HG02852 (cell line): ENCODE measurements around the gene PSG5.
"Not testable (repeated sequence)": the region's sequence is repeated elsewhere in the genome, so short reads cannot be mapped to it uniquely, and the experiment has no call there.

Experiments
- ATAC-seq: cut with Tn5 transposase; IDR thresholded peaks from one replicate; pipeline ENCODE4 v1.9.1; 2021; ENCODE audit warnings: mild to moderate bottlenecking, moderate library complexity; ENCODE audit not compliant: unreplicated experiment

PSG5 gene

DNA sequence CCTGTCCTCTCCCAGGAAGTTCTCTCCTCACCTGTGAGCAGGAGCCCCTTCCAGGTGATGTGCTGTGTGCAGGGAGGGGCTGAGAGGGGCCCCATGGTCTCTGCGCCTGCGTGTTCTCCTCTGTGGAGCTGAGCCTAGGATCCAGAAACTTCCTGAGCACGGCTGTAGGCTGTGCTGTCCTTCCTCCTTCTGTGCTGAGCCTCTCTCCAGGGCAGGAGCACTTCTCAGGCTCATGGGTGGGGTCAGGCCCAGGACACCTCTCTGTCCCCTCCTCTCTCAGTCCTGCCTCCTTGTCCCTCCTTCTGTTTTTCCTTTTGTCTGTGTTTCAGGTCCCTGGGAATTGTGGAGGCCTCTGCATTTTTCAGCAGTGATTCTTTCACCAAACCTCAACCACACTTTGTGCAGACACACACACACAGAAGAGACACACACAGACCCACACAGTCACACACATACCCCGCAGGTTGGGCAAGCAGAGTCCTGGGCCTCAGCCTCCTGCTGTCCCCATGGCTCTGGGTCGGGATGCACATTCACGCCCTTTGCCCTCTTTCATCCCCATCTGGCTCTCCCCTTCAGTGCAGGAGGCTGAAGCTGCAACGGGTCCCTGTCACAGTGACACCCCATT lies at the start of gene PSG5:
Gene PSG5 (minus strand): TSS at position 226 of the 625 bp plus-strand sequence. CDS start 131 bp downstream, at position 95.
- not testable (repeated sequence) for ATAC-seq

DNA sequence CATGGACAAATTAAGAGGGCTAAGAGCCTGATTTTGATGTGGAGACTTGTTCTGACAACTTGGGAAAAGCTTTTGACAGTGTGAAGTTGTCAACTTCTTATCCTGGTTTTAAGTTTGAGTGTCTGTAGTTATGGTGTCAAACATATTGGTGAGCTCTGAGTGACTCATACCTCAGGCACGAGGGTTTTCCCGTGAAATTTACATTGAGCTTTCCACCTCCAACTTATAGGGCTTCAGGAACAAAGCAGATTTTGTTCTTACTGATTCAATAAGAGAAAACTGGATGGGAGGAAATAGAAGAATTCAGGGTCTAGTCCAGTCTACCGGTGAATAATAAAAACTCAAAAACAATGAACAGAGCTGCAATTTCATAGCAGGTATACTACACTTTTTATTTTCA lies 49.4 kb upstream of the PSG5 start:
- not testable (repeated sequence) for ATAC-seq

DNA sequence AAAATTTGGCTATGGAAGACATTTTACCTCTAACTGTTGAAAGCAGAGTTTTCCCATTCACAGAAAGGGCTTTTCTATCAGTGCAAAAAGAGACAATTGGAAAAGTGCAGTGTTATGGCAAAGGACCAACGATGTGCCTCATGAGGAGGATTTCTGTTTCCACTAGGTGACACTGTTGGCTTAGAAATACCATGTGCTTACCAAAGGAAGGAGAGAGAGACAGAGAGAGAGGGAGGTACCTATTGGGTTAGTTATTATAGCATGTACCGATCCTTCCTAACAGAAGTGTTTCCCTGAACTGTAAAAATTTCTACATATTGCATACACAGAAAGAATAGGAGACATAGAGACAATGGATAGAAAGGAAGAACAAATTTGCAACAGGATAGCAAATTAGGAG lies 43.0 kb upstream of the PSG5 start:
- ATAC-seq, result no peak

DNA sequence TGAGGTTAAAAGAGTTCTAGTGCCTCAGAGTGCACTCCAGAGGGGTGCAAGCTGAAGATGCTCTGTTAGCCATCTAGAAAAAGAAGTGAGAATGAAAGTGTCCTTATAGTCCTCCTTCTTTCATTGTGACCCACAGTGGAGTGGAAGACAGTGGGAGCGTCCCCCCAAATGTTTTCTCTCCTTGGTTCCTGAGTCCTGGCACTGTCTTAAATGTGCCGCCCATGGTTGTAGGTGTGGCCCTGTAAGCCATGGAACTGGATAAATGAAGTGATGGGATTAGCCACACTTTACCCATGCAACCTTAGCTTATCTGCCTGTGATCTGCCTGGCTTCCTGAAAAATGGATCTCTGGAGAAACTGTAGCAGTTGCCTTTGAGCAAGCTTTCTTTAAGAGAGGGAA lies 42.4 kb upstream of the PSG5 start:
- ATAC-seq, result not testable (repeated sequence)

DNA sequence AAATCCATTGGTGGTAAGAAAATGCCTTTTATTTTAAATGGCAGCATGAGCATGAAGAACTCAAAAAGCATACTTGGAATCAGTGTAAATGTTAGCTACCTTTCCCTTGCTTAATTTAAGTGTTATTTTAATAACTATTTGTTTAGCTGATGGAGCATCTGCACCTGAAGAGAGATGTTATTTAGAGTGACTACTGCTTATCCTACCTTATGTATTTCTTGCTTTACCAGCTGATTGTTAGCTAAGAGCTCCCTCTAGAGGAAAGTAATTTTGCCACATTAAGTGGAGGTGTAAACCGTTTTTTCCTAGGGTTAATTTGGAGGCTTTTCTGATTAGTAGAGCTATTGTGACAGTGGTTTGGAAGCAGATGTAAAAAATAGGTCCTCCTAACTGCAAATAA lies 40.6 kb upstream of the PSG5 start:
- ATAC-seq, result not testable (repeated sequence)

DNA sequence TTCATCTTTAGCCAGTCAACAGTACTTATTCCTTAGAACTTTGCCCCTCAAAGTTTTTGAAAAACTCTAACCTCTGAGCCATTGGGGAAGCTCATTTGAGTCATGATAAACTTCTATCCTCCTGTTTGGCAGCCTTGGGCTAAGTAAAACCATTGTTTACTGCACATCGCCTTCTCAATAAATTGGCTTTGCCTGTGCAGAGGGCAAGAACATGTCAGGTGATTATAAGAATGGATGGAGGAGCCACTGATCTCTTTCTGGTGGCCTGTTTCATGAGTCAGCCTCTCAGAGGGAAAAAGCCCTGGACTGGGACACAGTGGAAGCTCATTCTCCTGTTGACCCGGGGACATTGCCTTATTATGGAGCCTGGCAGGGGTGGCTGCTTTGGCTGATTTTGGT lies 38.5 kb upstream of the PSG5 start:
- no peak for ATAC-seq

DNA sequence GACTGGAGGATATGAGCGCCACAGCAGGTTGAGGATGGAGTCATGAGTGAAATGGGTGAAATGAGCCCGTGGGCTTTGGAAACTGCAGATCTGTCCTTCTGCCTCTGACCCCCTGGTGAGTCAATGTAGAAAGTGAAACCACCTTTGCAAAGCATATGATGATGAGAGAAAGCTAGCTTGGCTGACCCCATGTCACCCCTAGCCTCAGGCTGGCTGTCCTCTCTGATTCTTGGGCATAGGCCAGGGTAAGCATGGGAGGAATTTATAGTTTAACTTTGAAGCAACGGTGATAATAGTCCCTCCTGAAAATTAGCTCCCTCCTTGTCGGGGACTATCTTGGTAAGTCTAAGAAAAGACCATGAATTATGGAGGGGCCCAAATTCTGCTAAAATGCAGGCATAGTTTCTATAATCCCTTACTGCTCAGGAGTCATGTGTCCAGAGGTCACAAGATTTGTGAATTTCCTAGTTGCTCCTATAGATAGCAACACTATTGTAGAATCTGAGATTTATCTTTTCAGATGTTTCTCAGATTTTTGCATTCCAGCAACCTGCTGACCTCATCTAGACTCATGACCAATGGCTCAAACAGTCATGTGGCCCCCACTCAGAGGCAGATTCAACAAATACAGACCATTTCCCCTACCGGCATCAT lies 38.0 kb upstream of the PSG5 start:
- not testable (repeated sequence) for ATAC-seq

DNA sequence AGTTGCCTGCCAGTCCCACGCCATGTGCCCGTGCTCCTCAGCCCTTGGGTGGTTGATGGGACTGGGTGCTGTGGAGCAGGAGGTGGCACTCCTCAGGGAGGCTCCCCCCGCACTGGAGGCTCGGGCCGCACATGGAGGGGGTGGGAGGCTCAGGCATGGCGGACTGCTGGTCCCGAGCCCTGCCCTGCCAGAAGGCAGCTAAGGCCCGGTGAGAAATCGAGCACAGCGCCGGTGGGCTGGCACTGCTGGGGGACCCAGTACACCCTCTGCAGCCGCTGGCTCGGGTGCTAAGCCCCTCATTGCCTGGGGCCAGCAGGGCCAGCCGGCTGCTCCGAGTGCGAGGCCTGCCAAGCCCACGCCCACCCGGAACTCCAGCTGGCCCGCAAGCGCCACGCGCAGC lies 35.6 kb upstream of the PSG5 start:
- not testable (repeated sequence) for ATAC-seq

DNA sequence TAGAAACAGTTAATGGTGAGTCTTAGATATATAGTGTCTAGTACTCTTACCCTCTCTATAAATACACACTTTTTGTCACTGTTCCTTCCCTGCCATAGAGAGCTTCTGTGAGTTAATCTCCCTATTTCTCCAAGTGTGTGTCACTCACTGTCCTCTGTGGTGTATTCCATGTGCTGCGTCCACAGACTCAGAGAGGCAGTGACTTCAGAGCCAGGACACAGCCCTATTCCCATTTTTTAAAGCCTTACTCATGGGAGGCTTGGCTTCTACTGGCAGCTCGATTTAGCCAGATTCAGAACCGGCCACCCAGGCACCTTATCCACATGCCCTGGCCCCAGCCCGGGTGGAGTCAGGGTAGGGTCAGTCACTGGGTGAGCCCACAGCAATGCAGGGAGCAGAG lies 32.8 kb upstream of the PSG5 start:
- not testable (repeated sequence) for ATAC-seq

DNA sequence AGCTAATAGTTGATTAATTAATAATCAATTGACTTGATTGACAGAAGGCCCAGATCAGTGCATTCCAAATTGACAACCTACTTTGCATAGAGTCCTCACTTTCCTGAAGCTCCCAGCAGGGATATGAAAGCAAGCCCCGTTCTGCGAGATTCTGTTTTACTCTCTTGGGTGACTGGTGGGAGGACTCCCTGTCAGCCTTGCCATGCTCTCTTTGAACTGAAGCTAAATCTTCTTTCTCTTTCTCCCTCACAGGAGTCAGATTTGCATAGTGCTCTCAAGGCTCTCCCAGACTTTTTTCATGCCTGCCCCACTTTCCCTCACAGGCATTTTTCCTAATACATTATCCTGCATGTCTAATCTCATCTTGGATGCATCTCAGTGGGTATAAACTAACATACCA lies 29.5 kb upstream of the PSG5 start:
- not testable (repeated sequence) for ATAC-seq

DNA sequence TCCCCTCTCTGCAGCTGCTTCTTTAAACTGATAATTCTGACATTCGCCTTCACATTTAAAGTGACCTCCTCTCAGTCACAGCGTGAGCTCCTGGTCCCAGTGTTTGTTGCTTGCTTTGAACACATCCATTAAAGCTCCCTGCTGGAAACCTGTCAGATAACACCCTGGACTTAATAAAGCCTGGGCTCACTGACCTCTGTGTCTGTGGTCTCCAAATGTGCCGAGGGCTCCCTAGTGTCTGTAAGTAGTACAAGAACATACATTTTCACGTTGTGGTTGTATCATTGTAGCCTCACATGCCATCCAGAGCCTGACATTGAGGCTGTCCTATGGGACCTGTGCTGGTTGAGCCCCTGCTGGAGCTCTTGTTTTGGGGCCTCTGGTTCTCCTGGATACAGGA lies 21.7 kb upstream of the PSG5 start:
- no peak for ATAC-seq

DNA sequence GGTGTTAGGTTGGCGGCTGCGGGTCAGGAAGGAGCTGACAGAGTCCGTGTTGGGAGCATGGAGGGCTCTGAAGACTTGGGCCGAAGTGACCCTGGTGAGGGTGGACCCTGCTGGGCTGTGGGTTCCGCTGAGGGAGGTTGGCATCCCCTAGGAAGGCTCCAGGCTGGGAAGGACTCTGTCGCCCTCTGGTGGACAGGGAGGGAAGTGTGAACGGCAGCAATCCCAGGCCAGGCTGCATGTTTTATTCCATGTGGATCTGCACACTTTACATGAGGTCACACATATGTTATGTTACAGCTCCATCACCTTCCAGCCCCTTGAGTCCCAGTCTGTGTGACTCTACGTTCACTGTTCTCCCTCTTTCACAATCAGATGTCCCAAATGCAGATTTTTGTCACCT lies 20.8 kb upstream of the PSG5 start:
- ATAC-seq, result not testable (repeated sequence)

DNA sequence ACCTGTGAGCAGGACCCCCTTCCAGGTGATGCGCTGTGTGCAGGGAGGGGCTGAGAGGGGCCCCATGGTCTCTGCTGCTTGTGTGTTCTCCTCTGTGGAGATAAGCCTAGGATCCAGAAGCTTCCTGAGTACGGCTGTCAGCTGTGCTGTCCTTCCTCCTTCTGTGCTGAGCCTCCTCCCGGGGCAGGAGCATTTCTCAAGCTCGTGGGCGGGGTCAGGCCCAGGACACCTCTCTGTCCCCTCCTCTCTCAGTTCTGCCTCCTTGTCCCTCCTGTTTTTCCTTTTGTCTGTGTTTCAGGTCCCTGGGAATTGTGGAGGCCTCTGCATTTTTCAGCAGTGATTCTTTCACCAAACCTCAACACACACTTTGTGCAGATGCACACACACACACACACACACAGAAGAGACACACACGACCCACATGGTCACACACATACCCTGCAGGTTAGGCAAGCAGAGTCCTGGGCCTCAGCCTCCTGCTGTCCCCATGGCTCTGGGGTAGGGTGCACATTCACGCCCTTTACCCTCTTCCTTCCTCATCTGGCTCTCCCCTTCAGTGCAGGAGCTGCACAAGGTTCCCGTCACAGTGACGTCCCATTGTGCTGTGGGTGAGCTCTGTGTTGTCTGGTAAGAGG lies 19.3 kb upstream of the PSG5 start, which contains the start of gene PSG4:
Gene PSG4 (minus strand): TSS at position 168 of the 635 bp plus-strand sequence. CDS start 102 bp downstream, at position 66.
- ATAC-seq, result not testable (repeated sequence)

DNA sequence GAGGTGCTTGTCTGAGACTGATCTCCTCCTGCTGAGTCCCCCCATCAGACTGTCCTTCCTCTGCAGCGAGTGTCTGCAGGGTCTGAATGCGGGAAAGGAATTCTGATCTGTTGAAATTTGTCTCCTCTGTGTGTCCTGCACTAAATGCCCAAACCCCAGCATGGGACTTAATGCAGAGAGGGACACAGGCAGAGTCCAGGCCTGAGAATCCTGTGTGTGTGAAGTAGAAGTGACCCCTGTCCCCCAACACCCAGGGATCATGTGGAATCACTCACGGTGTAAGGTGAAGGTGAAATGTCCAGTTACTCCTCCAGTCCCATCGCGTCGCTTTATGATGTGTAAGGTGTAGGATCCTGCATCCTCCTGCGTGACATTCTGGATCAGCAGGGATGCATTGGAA lies 17.3 kb upstream of the PSG5 start:
- ATAC-seq, result not testable (repeated sequence)

DNA sequence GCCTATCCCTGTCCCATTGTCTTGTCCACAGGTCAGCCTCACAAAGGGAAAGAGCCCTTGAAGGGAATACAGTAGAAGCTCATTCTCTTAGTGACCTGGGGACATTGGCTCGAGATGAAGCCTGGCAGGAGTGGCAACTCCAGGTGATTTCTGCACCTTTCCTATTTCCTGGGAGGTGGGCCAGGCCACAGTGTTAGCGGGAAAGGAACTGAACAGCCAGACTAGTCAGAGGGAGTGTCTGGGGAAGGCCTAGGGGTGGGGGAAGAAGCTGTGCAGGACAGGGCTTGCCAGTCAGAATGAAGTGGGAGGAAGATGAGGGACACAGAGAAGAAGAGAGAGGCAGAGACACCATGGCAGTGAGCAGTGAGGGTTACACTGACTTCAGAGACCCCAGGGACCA lies 15.6 kb upstream of the PSG5 start:
- ATAC-seq, result not testable (repeated sequence)

DNA sequence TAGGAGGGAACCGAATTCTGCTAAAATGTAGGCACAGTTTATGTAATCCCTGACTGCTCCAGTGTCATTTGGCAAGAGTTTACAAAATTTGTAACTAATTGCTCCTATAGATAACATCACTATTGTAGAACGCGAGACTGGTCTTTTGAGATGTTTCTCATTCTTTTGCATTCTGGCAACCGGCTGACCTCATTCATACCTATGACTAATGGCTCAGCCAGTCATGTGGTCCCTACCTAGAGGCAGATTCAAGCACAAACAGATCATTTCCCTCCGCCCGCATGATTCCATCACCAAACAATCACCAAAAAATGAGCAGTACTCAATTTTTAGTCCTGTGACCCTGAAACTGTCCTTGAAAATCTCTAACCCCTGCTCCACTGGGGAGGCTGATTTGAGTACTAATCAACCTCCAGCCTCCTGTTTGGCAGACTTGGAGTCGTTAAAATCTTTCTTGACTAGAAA lies 15.0 kb upstream of the PSG5 start:
- not testable (repeated sequence) for ATAC-seq

DNA sequence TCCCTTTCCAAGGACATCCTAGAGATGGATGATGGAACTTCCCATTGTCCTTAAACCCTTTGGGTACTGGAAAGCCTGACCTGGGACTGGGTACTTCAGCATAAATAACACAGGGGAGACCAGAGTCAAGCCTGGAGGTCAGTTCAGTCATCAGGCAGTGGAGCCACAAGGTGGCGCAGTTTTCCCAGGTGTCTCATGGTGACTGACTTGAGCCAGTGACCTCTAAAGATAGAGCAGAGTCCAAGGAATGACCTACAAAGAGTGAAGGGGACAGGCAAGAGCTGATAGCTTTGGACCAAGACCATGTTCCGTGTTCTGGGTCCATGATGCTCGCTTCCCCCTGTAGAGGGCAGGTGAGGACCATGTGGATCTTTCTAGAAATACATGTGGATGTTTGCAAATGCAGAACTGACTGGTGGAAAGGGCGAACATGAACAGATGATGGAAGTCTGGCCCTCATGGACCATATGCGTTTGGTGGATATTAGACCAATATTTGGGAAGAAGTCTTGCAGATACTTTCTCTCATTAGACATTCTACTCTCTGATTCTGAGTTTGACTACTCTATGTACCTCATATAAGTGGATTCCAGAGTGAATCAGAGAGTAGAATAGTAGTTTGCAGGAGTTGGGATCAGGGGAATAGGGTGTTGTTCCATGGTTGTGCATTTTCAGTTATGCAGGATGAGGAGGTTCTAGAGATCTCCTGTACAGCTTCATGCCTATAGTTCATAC lies 12.5 kb upstream of the PSG5 start:
- not testable (repeated sequence) for ATAC-seq

DNA sequence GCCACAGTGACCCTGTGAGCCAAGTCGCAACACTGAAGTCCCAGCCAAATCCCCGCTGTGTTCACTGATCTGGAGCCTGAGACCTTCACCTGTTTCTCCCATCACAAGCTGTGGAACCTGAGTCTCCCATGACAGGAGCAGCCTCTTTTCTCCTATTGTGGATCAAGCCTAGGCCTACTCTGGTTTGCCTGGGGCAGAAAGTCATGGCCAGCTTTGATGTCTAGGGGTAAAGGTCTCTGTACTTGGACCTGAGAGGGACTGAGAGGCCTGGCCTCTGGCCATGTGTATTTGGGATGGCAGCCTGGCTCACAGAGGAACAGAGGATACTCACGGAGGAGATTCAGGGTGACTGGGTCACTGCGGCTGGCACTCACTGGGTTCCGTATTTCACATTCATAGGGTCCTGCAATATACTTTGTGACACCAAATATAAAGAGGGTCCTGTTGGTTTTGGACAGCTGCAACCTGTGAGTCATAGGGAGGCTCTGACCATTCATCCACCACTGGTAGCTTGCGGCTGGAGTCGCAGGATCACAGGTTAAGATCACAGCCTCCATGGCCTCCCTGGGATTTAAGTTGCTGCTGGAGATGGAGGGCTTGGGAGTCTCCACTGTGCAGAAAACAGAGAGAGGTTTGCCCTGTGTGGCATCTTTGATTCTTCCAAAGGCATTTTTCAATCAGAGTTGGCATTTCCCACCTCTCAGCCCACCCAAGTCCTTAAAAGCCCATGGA lies 11.5 kb upstream of the PSG5 start:
- ATAC-seq, result not testable (repeated sequence)

DNA sequence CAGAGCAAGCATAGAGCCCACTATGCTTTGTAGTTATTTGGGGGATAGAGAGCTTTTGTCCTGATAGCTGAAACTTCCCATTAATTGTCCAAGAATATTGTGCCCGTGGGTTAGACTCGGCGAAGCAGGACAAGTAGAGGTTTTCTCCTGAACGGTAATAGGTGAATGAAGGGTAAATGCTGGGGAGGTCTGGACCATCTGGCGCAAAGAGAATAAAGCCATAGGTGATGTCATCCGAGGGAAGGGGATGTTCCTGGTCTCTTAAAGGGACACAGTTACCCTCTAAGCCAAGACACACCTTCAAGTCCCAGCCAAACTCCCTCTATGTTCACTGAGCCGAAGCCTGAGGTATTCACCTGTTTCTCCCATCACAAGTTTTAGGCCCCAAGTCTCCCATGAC lies 8.1 kb upstream of the PSG5 start:
- ATAC-seq, result not testable (repeated sequence)

DNA sequence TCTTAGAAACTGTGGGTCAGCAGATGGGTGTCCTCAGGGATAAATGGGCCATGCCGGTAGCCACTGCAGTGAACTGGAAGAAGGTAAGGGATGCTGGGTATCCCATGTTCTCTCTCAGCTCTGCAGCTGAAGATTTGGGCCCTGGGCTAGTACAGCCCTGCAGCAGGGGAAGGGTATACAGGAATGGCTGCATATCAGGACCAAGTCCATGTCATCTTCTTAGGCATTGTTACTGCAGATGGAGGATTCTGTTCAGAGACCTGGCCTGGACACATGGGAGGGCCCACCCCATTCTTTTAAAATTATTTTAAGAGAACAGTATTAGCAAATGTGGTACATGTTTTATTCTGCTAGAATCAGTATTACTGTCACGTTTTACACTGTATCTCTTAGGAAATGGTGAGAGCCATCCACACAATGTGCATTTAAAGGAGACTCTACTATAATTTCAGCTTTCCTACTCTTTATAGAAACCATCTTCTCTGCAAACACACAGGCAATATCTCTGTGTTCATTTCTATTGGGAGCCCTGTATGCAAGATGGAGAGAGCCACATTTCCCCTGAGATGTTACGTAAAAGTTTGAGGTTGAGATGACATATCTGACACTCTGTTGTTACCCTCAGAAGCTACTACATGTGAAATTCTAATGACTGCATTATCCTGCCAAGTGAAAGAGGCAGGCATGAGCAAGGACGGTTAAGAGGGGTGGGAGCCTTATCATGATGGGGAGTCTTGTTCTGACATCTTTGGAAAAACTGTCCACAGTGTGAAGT lies 6.2 kb upstream of the PSG5 start:
- not testable (repeated sequence) for ATAC-seq
